GM18907 (cell line): ENCODE data around the gene ACACA.
"Not testable (repeated sequence)": the region's sequence is repeated elsewhere in the genome, so short reads cannot be mapped to it uniquely, and the experiment has no call there.

Experiments used
- ATAC-seq: cut with Tn5 transposase; IDR thresholded peaks from one replicate; pipeline ENCODE4 v1.9.1; 2021; ENCODE audit warnings: mild to moderate bottlenecking, moderate library complexity; ENCODE audit not compliant: unreplicated experiment

The ACACA gene

GRCh38 chr17:37406635-37407461, at the start of gene ACACA, which contains the start of gene TADA2A:
Gene ACACA, minus strand, starts transcription at chr17:37406836. Its CDS starts 537 bp downstream, at chr17:37406299.
Gene TADA2A, plus strand, starts transcription at chr17:37406886. Its CDS starts 4,480 bp downstream, at chr17:37411366.
- peak; percentile 77 for ATAC-seq

DNA sequence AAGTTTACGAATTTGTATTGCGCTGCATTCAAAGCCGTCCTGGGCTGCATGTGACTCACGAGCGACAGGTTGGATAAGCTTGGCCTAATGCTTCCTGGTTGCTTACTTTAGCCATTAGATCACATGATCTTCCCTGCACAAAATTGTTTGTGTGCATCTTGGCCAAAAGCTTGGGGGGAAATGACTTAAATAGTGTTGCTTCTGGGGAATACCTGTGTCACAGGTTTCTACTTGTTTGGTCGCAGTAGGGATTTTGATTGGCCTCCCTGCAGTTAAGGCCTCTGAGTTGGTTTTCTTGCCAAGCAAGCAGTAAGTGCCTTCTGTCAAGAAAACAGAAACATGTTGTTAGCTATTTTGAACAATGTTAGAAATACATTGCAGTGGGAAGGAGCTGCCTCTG, 43.5 kb upstream of the ACACA start:
- no peak for ATAC-seq

- ATAC-seq: no peak
These were observed 41.0 kb upstream of the ACACA start for GRCh38 chr17:37447641-37448040.

- ATAC-seq: no peak
These were observed 39.4 kb upstream of the ACACA start for GRCh38 chr17:37446027-37446426.

DNA sequence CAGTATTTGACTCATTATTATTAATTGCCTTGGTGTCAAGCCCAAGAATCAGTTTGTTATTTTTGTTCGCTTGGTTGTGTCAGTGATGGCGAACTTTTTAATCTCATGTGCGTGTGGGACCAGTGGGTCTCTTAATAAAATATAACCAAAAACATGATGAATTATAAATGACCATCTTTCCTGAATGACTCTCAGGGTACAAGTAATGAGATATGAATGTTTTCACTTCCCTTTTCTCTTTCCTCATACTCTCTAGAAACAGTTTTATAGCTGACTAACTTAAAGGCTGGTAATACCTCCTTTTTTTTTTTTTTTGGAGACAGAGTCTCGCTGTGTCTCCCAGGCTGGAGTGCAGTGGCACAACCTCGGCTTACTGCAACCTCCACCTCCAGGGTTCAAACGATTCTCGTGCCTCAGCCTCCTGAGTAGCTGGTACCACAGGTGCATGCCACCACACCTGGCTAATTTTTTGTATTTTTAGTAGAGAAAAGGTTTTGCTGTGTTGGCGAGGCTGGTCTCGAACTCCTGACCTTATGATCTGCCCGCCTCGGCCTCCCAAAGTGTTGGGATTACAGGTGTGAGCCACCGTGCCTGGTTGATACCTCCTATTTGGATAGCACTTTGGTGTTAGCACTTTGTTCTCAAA, 34.9 kb upstream of the ACACA start:
- ATAC-seq: peak; percentile 50

GRCh38 chr17:37440424-37440823, 33.8 kb upstream of the ACACA start:
- ATAC-seq: no peak

- ATAC-seq: no peak
These were observed 31.5 kb upstream of the ACACA start for GRCh38 chr17:37438141-37438540.

DNA sequence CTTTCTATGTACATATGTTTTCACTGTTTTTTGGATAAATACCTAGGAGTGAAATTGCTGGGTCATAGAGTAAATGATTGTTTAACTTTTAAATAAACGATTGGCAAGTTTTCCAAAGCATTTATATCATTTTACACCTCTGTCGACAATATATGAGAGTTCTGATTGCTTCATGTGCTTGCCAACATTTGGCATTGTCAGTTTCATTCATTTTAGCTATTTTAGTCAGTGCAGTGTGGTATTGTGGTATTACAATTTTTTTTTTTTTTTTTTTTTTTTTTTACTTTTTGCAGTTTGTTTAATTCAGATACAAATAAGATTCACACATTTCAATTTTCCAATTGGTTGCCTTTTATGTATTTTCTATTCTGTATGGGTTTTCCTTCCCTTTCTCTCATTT, 26.0 kb upstream of the ACACA start:
- ATAC-seq: no peak

- no peak for ATAC-seq
These were observed 23.5 kb upstream of the ACACA start for GRCh38 chr17:37430051-37430627.

- no peak for ATAC-seq
These were observed 22.8 kb upstream of the ACACA start for GRCh38 chr17:37429453-37429852.

DNA sequence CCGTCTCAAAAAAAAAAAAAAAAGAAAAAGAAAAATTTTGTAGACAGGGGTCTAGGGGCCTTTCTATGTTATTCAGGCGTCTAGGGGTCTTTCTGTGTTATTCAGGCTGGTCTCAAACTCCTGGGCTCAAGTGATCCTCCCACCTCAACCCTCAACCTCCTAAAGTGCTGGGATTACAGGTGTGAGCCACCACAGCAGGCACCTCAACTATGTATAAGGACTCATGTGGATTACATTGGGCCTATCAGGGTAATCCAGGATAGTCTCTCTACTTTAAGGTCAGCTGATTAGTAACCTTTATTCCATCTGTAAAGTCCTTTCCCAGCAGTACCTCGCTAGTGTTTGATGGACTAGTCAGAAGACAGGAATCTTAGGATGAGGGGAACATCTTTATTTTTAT, 22.4 kb upstream of the ACACA start:
- ATAC-seq: no peak

DNA sequence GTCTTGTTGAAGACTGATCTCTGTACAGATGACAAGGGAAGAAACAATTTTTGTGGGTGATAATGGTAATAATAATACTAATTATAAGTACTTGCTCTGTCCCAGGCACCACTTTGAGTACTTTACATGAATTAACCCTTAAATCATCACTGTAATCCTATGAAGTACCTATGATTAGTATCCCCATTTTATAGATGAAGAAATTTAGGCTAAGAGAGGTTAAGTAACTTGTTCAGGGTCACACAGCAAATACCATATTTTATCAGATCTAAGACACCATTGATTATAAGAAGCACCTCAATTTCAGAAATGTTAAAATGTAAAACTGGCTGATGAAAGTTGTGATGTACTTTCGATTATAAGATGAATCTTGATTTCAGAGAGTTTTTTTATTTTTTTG, 18.6 kb upstream of the ACACA start:
- ATAC-seq: no peak

GRCh38 chr17:37422971-37423625, 16.5 kb upstream of the ACACA start:
- no peak for ATAC-seq

GRCh38 chr17:37417852-37418251, 11.2 kb upstream of the ACACA start:
- ATAC-seq: no peak

GRCh38 chr17:37413875-37414519, 7.4 kb upstream of the ACACA start:
- ATAC-seq: no peak

- ATAC-seq: no peak
These were observed 3.7 kb upstream of the ACACA start for GRCh38 chr17:37410357-37410756.

GRCh38 chr17:37408145-37408479, 1.5 kb upstream of the ACACA start:
- ATAC-seq: not testable (repeated sequence)

DNA sequence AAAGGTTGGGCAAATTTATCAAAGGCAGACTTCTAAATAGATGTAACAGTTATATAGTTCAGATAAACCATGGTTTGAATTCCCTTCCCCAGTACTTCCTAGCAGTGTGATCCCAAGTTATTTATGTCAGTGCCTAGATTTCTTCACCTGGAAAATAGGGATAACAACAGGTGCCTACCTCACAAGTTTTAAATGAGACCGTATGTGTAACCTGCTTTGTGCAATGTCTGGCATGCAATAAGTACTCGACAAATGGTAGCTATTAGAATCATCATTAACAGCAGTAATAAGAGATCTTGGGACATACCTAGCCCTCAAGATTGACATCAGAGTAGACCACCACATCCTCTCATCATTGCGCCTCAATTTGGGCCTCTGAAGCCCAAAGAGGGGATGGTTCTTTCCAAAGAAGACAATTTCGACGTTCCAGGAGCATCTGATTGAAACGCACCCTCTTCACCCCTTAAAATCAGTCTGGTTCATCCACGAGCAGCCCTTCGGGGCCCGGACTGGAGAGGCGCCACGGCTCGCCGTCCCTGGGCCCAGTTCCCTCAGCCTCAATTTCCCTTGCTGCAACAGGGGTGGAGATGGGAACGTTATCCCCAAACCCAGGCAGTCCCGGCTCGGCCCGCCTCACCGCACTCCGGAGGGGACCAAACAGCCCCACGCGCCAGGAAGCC, 541 bp downstream of the ACACA start:
- ATAC-seq: peak; percentile 45

GRCh38 chr17:37405522-37405921, 1.1 kb downstream of the ACACA start:
- ATAC-seq: not testable (repeated sequence)

GRCh38 chr17:37400505-37400904, 6.1 kb downstream of the ACACA start:
- ATAC-seq: no peak
